GM21528 (cell line): ENCODE data around the gene TOX2.

Source experiments
- ATAC-seq: cut with Tn5 transposase; IDR thresholded peaks from one replicate; pipeline ENCODE4 v1.9.1; 2021; ENCODE audit warnings: mild to moderate bottlenecking, moderate library complexity; ENCODE audit not compliant: unreplicated experiment, low FRiP score

Gene TOX2

GRCh38 chr20:44050925-44051660, 136.4 kb downstream of the TOX2 start:
- no peak for ATAC-seq

GRCh38 chr20:44051661-44052000, 137.0 kb downstream of the TOX2 start:
- no peak for ATAC-seq

- no peak for ATAC-seq
Measured at GRCh38 chr20:44052166-44052565, 137.5 kb downstream of the TOX2 start.

GRCh38 chr20:44053046-44053445, 138.4 kb downstream of the TOX2 start:
- no peak for ATAC-seq

GRCh38 chr20:44054118-44054517, 139.5 kb downstream of the TOX2 start:
- ATAC-seq, result no peak

- ATAC-seq, result no peak
Measured at GRCh38 chr20:44054849-44055248, 140.2 kb downstream of the TOX2 start.

- no peak for ATAC-seq
Measured at GRCh38 chr20:44056010-44056698, 141.5 kb downstream of the TOX2 start.

- ATAC-seq, result no peak
Measured at GRCh38 chr20:44057698-44058675, 143.3 kb downstream of the TOX2 start.

- no peak for ATAC-seq
Measured at GRCh38 chr20:44064501-44065400, 150.1 kb downstream of the TOX2 start.

GRCh38 chr20:44065401-44066340, 151.0 kb downstream of the TOX2 start:
- ATAC-seq, result no peak

GRCh38 chr20:44066645-44067606, 152.3 kb downstream of the TOX2 start:
- no peak for ATAC-seq

- no peak for ATAC-seq
Measured at GRCh38 chr20:44067650-44068081, 153.0 kb downstream of the TOX2 start.

- ATAC-seq, result peak; percentile 9
Measured at GRCh38 chr20:44068316-44069201, 153.9 kb downstream of the TOX2 start.

- ATAC-seq, result peak; percentile 51
Measured at GRCh38 chr20:44069203-44070011, 154.8 kb downstream of the TOX2 start.

GRCh38 chr20:44070139-44070900, 155.7 kb downstream of the TOX2 start:
- ATAC-seq, result no peak
